Sciatic nerve (tissue), 1 donor: ENCODE measurements around the gene C6orf120. TPM values are rescaled to one million over a fixed set of nuclear protein-coding genes. Genes with fewer than 3 reads are reported as not detected.

ENCODE experiments used
- total RNA-seq: library from RNA; stranded (reverse); fragmentation: NEBNext Ultra II Directional; extraction: Animal tissue kit (Norgen Biotek cat#: 25700); gene quantifications from one replicate; pipeline ENCODE4 v1.2.1, GENCODE V29; 2021
- donor health status: DM: no; HTN: no; CAD: no.

The C6orf120 gene
- total RNA-seq, 1 donor from 2014 or later = 28.2 TPM

Other genes with a start within 250 kb of the C6orf120 start
- gene WDR27, start 97 bp upstream of the C6orf120 start, total RNA-seq = 58.5 TPM
- 76.5 TPM for gene PHF10, start 22.4 kb downstream of the C6orf120 start, total RNA-seq
- 2.9 TPM for gene DYNLT2, start 49.4 kb downstream of the C6orf120 start, total RNA-seq
- 32.5 TPM for gene ERMARD, start 49.5 kb downstream of the C6orf120 start, total RNA-seq